ENCODE results near the gene H2BK1. TPM values are rescaled to one million over a fixed set of nuclear protein-coding genes. Genes with fewer than 3 reads are reported as not detected.
A peak's percentile ranks its signal among the peaks of the same experiment; 100 is the strongest.

Gene H2BK1
- polyA plus RNA-seq, 1 experiment, result not detected

GRCh38 chr7:151246102-151246850 is 36.0 kb upstream of the H2BK1 start:
- TF ChIP-seq CTCF (IDR thresholded peaks at IDR 0.05; ENCODE audit: low read depth, low read length), result no peak
- Histone ChIP-seq H3K9me3 (ENCODE audit: control insufficient read depth, insufficient read depth, low read length) (no peaks in the 10 kb centered on the region), H3K27ac (ENCODE audit: low read depth, low read length) (no peak overlapping the region), H3K27me3 (ENCODE audit: control insufficient read depth, insufficient read depth, low read length) (no peaks in the 10 kb centered on the region), H3K4me3 (ENCODE audit: low read depth, low read length) (peak overlapping the region; percentile 25)
- CTCF ChIA-PET, result interaction anchor here (0.7 to 5.1 kb wide), 7 partner anchors 9 to 108 kb away, joined by 3 to 64 read pairs (median 4); partner anchors contain the start of genes ABCF2 and CHPF2
- POLR2A ChIA-PET, result interaction anchor here (1.0 kb wide), 1 partner anchor 19 kb away, joined by 6 read pairs; the partner anchor contains the start of gene ABCF2
- no peak for DNase-seq (ENCODE audit: low read depth, low spot score)

- Histone ChIP-seq H3K27ac (ENCODE audit: low read depth, low read length) (no peak overlapping the region), H3K4me3 (ENCODE audit: low read depth, low read length) (peak overlapping the region; percentile 37), H3K9me3 (ENCODE audit: control insufficient read depth, insufficient read depth, low read length) (no peaks in the 10 kb centered on the region), H3K27me3 (ENCODE audit: control insufficient read depth, insufficient read depth, low read length) (no peaks in the 10 kb centered on the region)
- no peak for DNase-seq (ENCODE audit: low read depth, low spot score)
- ChIA-PET CTCF (interaction anchor here (0.7 to 5.1 kb wide), 8 partner anchors 9 to 108 kb away, joined by 3 to 64 read pairs (median 6); partner anchors contain the start of genes ABCF2 and CHPF2), POLR2A (interaction anchor here (1.0 kb wide), 1 partner anchor 18 kb away, joined by 6 read pairs; the partner anchor contains the start of gene ABCF2)
- peak; percentile 44 for TF ChIP-seq CTCF (IDR thresholded peaks at IDR 0.05; ENCODE audit: low read depth, low read length)
Observed at GRCh38 chr7:151245360-151246101, 35.2 kb upstream of the H2BK1 start.

GRCh38 chr7:151244841-151245346 is 34.6 kb upstream of the H2BK1 start:
- peak overlapping the region; percentile 37 for H3K4me3 ChIP-seq (ENCODE audit: low read depth, low read length)
- H3K27ac ChIP-seq (ENCODE audit: low read depth, low read length), result no peak overlapping the region
- CTCF ChIA-PET, result interaction anchor here (0.9 to 5.1 kb wide), 21 partner anchors 8 to 203 kb away, joined by 3 to 64 read pairs (median 5); partner anchors contain the start of genes ABCF2, CHPF2 and H2BK1

GRCh38 chr7:151244196-151244840 is 34.0 kb upstream of the H2BK1 start:
- ChIA-PET POLR2A (interaction anchor here (0.6 to 1.2 kb wide), 3 partner anchors 10 to 139 kb away, joined by 3 to 5 read pairs (median 4); partner anchors contain the start of gene ABCF2), CTCF (interaction anchor here (0.6 to 5.1 kb wide), 29 partner anchors 8 to 203 kb away, joined by 3 to 64 read pairs (median 5); partner anchors contain the start of genes ABCF2, CHPF2 and H2BK1)
- DNase-seq (ENCODE audit: low read depth, low spot score), result no peak
- no peaks in the 10 kb centered on the region for H3K27me3 ChIP-seq (ENCODE audit: control insufficient read depth, insufficient read depth, low read length)
- H3K27ac ChIP-seq (ENCODE audit: low read depth, low read length), result no peak overlapping the region
- no peaks in the 10 kb centered on the region for H3K9me3 ChIP-seq (ENCODE audit: control insufficient read depth, insufficient read depth, low read length)
- no peak overlapping the region for H3K4me3 ChIP-seq (ENCODE audit: low read depth, low read length)
- peak; percentile 95 for TF ChIP-seq CTCF (IDR thresholded peaks at IDR 0.05; ENCODE audit: low read depth, low read length)

More at GRCh38 chr7:151244841-151245346, 34.6 kb upstream of the H2BK1 start:
- TF ChIP-seq CTCF (IDR thresholded peaks at IDR 0.05; ENCODE audit: low read depth, low read length), result no peak
- no peak for DNase-seq (ENCODE audit: low read depth, low spot score)
- H3K9me3 ChIP-seq (ENCODE audit: control insufficient read depth, insufficient read depth, low read length), result no peaks in the 10 kb centered on the region
- H3K27me3 ChIP-seq (ENCODE audit: control insufficient read depth, insufficient read depth, low read length), result no peaks in the 10 kb centered on the region
- POLR2A ChIA-PET, result interaction anchor here (0.6 to 1.2 kb wide), 2 partner anchors 18 to 139 kb away, joined by 4 to 5 read pairs; partner anchors contain the start of gene ABCF2
